Mesodermal cell (in vitro differentiated cells): Measurements from ENCODE around the gene CROCC.

Experiments used
- H3K27ac ChIP-seq: 2 replicates; pipeline ENCODE4 v1.7.0; 2013; ENCODE audit warnings: mild to moderate bottlenecking, low read depth, low read length, moderate library complexity; ENCODE audit not compliant: severe bottlenecking
- H3K36me3 ChIP-seq: 2 replicates; pipeline ENCODE4 v1.7.1; 2013; ENCODE audit warnings: mild to moderate bottlenecking, low read length, moderate library complexity; ENCODE audit not compliant: control insufficient read depth, insufficient read depth
- H3K4me1 ChIP-seq: one replicate; pipeline ENCODE4 v1.7.1; 2013; ENCODE audit warnings: mild to moderate bottlenecking, low read length; ENCODE audit not compliant: insufficient read depth, control insufficient read depth, poor library complexity, severe bottlenecking
- H3K4me3 ChIP-seq: 2 replicates; pipeline ENCODE4 v1.7.0; 2013; ENCODE audit warnings: low read length, control low read depth, mild to moderate bottlenecking; ENCODE audit not compliant: insufficient read depth, poor library complexity, severe bottlenecking; ENCODE audit errors: extremely low read depth
- H3K9me3 ChIP-seq: 2 replicates; pipeline ENCODE4 v1.7.1; 2013; ENCODE audit warnings: mild to moderate bottlenecking, low read length, moderate library complexity; ENCODE audit not compliant: control insufficient read depth
- WGBS, 2 experiments: methylation state at CpG; one replicate each; pipeline ENCODE4 v1.1.5; 2013; ENCODE audit warnings: missing lambda C conversion rate in 2 of 2; ENCODE audit not compliant: insufficient coverage in 2 of 2; 5-methylcytosine and 5-hydroxymethylcytosine counted together

Gene CROCC

DNA sequence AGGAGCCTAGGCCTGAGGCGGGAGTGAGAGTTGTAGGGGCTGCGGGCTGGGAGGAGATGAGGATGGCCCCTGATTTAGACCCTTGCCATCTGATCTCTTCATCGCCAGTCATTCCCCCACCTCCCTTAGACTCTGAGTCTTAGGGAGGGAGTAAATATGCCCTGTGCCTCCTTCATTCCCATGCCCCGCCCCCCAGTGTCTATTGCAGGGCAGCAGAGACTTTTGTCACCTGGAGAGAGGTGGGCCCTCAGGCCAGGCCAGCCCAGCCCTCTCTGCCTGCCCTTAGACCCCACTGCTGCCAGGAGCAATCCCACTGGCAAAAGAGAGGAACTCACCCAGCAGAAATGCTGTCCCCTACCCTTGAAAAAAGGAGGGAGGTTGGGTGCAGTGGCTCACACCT lies 61.9 kb downstream of the CROCC start:
- peaks cover 15% of the 10 kb centered on the region for H3K4me1 ChIP-seq
- peaks cover 21% of the 10 kb centered on the region for H3K36me3 ChIP-seq
- no peaks in the 10 kb centered on the region for H3K9me3 ChIP-seq
- WGBS, 2 experiments = 83 to 100% methylated on average over 1 of the region's 4 CpGs
- no peak overlapping the region for H3K27ac ChIP-seq
- H3K4me3 ChIP-seq = no peak overlapping the region

DNA sequence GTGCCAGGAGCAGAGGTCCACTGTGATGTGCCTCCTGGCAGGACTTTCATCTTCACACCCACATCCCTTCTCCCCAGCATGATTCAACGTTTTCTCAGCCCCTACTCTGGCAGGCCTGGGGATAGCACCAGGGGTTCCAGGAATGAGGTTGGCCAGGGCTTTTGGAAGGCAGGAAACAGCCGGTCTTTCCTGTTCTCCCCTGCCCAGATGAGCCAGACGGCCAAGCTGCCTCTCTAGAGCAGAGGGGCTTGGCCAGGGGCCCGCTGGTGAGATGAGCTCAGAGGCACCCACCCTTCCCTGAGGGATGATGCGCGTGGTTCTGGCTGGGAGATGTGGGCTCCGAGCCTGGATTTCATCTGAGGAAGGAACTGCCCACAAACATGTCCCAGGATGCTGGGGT lies 63.0 kb downstream of the CROCC start:
- Histone ChIP-seq H3K27ac (no peak overlapping the region), H3K36me3 (peaks cover 21% of the 10 kb centered on the region), H3K4me3 (no peak overlapping the region), H3K4me1 (peaks cover 8% of the 10 kb centered on the region), H3K9me3 (no peaks in the 10 kb centered on the region)
- WGBS, 2 experiments = 74 to 75% methylated on average over 6 of the region's 7 CpGs

DNA sequence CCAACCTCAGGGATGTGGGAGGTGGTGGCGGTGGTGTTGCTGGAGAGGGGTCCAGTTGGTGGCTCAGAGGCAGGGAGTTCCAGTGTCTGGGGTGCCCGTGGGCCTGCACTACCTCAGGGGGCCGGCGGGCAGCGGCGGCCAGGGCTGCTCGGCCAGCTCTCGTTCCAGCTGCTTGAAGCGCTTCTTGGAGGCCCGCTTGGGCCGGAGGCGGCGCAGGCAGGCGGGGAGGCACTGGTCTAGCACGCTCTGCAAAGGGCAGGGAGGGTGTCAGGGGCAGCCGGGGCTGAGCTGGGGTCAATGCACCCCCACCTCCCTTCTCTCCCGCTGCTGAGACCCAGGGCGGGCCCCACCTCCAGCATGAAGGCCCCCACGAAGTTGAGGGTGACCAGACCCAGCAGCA lies 64.4 kb downstream of the CROCC start:
- H3K4me1 ChIP-seq = peaks cover 3% of the 10 kb centered on the region
- no peak overlapping the region for H3K27ac ChIP-seq
- WGBS, 2 experiments = 90 to 91% methylated on average over 11 to 17 of the region's 19 CpGs
- no peaks in the 10 kb centered on the region for H3K9me3 ChIP-seq
- H3K4me3 ChIP-seq = no peak overlapping the region
- H3K36me3 ChIP-seq = peaks cover 21% of the 10 kb centered on the region

DNA sequence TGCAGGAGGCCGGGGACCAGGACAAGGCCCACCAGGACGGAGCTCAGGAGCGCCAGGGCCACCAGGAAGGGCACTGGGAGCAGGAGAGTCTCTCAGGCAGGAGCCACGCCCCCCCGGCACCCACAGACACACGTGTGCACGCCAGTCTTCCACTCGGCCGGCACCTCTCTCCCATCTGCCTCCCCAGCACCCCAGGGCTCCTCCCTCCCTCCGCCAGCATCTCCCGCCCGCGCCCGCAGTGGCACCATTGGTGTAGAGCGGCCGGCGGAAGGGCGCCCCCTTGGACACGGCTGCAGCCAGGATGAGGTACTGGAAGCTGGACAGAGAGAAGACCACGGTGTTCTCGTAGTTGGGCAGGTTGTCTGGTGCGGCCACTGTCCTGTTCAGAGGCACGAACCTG lies 64.8 kb downstream of the CROCC start:
- Histone ChIP-seq H3K4me1 (peaks cover 3% of the 10 kb centered on the region), H3K9me3 (no peaks in the 10 kb centered on the region), H3K27ac (no peak overlapping the region), H3K36me3 (peaks cover 21% of the 10 kb centered on the region), H3K4me3 (no peak overlapping the region)
- WGBS, 2 experiments = 87 to 91% methylated on average over 12 to 14 of the region's 23 CpGs

DNA sequence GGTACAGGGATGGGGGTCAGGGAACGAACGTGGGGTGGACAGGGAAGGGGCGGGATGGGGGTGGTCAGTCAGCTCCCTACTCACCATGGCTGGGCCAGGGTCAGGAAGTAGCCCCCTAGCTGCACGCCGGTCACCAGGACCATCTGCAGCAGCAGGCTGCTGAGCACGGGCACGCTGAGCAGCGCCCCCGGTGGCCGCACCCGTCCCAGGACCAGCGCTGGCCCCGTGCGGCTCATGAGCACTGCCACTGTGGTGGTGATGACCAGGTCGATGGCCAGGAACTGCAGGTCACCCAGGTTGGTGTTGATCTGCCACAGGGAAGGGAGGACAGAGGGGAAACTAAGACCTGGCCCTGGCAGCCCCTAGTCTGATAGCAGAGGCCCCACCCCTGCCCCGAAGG lies 65.2 kb downstream of the CROCC start:
- Histone ChIP-seq H3K4me3 (no peak overlapping the region), H3K4me1 (peaks cover 3% of the 10 kb centered on the region), H3K27ac (no peak overlapping the region), H3K9me3 (no peaks in the 10 kb centered on the region), H3K36me3 (peaks cover 21% of the 10 kb centered on the region)
- 29 to 37% methylated on average over 15 to 16 of the region's 16 CpGs for WGBS, 2 experiments

DNA sequence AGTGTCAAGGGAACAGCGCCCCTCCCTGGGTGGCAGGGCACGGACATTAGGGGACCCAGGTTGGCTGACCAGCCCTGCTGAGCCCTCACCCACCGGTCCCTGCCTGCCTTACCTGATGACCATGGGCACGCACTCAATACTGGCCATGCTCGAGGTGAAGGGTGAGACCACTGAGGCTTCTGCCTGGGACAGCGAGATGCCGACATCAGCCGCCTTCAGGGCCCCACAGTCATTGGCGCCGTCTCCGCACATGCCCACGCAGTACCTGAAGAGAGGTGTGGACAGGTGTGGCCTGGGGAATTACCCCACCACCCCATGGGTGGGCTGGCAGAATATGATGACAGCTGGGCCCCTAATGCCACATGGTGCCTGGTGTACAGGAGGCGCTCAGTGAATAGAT lies 66.5 kb downstream of the CROCC start:
- Histone ChIP-seq H3K36me3 (peaks cover 21% of the 10 kb centered on the region), H3K27ac (no peak overlapping the region), H3K4me1 (no peaks in the 10 kb centered on the region), H3K4me3 (no peak overlapping the region), H3K9me3 (no peaks in the 10 kb centered on the region)
- WGBS, 2 experiments = 87 to 90% methylated on average over 12 of the region's 13 CpGs

DNA sequence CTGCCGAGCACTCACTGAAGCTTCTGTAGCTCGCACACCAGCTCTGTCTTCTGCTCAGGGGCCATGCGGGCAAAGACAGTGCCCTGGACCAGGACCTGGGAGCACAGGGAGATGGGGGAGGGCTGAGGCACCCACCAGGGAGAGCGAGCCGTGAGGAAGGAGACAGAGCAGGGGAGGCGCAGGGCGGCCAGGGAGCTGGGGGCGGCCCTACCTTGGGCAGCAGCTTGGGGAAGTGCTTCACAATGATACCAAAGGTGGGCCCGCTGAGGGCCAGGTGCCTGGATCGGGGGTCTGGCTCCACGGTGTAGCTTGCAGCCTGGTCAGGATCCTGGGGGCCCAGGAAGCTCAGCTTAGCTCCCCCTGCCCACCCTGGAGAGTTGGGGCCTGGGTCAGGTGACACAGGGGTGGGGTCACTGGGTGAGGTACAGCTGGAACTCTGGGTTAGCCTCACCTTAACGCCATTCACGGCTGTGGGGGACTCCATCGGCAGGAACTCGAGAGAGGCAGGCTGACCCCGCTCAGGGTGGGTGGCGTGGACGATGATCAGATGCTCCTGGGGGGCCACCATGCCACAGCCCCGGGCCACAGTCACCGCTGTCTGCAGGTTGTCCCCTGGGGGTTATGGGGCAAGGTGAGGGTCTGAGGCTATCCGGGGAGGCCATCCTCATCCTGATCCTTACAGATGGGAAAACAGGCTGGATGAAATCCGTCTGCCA lies 68.1 kb downstream of the CROCC start:
- no peak overlapping the region for H3K27ac ChIP-seq
- no peak overlapping the region for H3K4me3 ChIP-seq
- H3K9me3 ChIP-seq = no peaks in the 10 kb centered on the region
- H3K36me3 ChIP-seq = peaks cover 21% of the 10 kb centered on the region
- 96 to 97% methylated on average over 18 to 22 of the region's 22 CpGs for WGBS, 2 experiments
- H3K4me1 ChIP-seq = no peaks in the 10 kb centered on the region

DNA sequence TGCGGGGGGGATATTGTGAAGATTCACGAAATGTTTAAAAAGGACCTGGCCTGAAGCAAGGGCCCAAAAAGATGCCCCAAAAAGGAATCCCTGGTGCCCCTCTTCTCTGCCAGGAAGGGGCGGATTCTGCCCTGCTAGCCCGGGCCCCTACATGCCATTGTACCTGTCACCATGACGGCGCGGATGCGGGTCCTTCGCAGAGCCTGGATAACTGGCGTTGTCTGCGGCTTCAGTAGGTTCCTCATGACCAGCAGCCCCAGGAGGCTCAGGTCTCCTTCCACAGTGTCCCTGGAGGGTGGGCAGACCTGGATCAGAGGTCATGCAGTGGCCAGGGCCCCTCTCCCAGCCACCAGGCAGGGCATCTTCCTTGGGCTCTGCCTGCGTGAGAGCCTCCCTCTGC lies 69.8 kb downstream of the CROCC start:
- 97 to 98% methylated on average over 12 of the region's 12 CpGs for WGBS, 2 experiments
- H3K27ac ChIP-seq = no peak overlapping the region
- peaks cover 13% of the 10 kb centered on the region for H3K36me3 ChIP-seq
- H3K9me3 ChIP-seq = no peaks in the 10 kb centered on the region
- H3K4me3 ChIP-seq = no peak overlapping the region
- H3K4me1 ChIP-seq = no peaks in the 10 kb centered on the region

DNA sequence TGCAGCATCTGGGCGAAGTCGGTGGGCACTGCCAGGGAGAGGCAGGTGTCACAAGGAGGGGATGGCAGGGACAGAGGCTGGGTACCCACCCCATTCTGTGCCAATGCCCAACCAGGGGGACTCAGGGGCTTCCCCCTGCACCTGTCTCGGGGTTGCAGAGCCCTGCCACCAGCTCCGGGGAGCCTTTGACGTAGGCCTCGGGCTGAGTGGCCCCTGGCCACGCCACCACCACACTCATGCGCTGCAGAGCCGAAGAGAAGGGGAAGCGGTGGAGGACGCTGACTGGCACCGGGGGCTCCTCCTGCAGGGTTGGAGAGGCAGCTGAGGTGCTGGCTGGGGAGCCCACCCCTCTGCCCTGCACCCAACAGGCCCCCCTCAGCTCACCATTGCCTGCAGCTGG lies 70.4 kb downstream of the CROCC start:
- H3K9me3 ChIP-seq = no peaks in the 10 kb centered on the region
- WGBS, 2 experiments = 94 to 95% methylated on average over 7 of the region's 12 CpGs

DNA sequence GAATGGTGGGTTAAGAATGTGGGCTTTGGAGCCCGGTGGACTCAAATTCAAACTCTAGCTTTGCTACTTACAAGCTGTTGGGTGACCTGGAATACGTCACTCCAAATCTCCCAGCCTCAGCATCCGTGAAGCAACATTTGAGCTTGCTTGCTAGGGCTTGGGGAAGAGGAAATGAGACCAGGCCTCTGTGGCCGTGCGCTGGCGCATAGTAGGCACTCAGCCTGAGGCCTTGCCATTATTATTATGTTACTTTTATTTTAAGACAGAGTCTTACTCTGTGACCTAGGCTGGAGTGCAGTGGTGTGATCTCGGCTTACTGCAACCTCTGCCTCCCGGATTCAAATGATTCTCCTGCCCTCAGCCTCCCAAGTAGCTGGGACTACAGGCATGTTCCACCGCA lies 70.9 kb downstream of the CROCC start:
- H3K27ac ChIP-seq = no peak overlapping the region
- H3K4me1 ChIP-seq = no peaks in the 10 kb centered on the region
- no peaks in the 10 kb centered on the region for H3K9me3 ChIP-seq
- WGBS, 2 experiments = 92 to 95% methylated on average over 4 of the region's 9 CpGs
- H3K36me3 ChIP-seq = peaks cover 10% of the 10 kb centered on the region
- H3K4me3 ChIP-seq = no peak overlapping the region

More for the DNA sequence above, 70.4 kb downstream of the CROCC start:
- no peak overlapping the region for H3K4me3 ChIP-seq
- no peaks in the 10 kb centered on the region for H3K4me1 ChIP-seq
- H3K36me3 ChIP-seq = peaks cover 13% of the 10 kb centered on the region
- H3K27ac ChIP-seq = no peak overlapping the region

DNA sequence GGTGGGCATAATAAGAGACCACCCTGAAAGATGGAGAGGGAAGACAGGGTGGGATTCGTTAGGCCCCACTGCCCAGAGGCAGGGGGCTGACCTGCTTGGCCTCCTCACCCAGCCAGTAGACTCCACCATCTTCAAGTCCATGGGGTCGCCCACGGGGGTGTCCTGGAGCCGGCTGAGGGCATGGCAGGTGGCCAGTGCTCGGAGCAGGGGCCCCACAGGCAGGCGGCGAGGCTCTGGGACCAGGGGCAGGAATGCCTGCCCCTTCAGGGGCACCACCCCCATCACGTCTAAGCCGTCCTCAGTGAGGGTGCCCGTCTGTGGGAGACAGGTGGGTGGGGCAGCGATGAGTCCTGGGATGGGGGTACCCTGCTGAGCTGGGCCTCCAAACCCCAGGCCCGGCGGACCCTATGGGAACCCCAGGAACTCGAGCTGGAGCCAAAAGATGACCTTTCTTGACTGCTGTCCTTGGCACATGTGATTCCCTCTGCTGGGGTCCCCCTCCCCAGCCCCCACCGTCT lies 71.8 kb downstream of the CROCC start:
- Histone ChIP-seq H3K36me3 (peaks cover 6% of the 10 kb centered on the region), H3K27ac (no peak overlapping the region), H3K4me1 (no peaks in the 10 kb centered on the region), H3K4me3 (no peak overlapping the region), H3K9me3 (no peaks in the 10 kb centered on the region)
- 90 to 95% methylated on average over 8 to 13 of the region's 15 CpGs for WGBS, 2 experiments
